ENCODE data around the gene LINC01488.

Gene LINC01488

DNA sequence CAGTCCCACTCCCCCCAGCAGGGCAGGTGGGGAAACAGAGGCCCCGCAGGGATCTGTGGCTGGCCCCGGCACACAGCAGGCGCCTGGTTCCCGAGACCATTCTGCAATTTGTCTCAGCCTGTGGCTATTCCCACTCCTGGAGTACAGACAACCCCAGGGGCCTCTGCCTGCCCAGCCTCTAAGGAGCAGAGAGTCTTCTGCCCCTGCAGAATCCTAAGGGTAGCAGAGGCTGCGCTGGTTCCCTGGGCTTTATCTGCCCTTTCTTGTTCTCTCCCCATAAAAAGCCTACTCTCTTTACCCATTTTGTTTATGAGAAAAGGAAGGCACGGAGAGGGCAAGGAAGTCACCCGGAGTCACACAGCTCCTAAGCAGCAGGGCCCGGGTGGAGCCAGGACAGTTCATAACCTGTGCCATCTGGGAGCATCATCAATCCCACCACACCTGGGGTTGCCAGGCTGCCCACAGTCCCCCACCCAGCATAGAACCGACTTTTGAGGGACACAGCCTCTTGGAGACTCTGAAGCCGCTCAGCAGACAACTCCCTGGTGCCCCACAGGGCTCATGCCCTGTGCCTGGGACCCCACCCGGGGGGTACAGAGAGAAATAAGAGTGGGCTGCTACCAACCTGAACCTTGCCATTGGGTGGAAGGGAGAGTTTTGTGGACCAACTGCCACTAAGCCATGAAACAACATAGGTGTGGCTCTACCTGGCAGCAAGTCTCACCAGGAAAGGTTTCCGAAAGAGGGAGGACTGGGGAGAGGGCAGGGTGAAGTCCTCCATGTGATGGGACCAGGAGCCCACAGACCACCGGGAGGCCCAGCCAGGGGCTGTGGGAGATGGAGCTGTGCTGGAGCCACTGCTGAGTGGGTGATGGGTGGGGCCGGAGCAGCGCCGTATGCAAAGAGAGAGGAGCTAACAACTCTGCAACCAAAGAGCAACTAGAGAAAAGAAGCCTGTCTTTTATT, 17.2 kb upstream of the LINC01488 start:
- no peak for DNase-seq (ENCODE audit: low read depth)

DNA sequence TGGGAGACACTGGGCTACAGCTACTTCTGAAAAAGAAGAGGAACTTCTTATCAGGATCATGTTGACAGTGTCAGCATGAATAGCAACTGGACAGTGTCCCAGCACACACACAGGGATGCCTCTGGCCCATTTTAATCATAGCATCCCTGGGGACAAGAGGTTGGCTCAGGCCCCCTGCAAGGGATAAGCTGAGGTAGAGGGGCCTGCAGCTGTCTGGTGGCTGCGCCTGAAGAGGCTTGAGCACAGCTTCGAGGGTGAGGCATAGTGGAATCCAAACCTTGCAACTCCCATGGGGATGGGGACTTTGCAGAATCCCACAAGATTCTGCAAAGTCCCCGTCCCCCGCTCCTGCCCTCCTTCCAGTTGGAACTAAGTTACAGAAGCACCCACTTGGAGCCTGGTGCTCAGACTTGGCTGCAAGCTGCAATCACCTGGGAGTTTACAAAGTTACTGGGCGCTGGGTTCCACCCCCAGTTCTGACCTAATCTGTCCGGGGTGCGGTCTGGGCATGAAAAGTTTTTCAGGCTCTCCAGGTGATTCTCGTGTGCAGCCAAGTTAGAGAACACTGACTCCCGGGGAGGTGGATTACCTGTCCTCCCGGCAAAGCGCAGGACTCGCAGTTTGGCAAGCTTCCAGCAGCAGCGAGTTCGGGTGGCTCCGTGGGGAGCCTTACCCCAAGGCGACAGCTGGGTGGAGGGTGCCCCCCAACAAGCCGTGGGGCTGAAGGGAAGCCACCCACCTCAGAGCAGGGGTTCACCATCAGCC, 16.0 kb upstream of the LINC01488 start:
- DNase-seq (ENCODE audit: low read depth), result no peak

DNA sequence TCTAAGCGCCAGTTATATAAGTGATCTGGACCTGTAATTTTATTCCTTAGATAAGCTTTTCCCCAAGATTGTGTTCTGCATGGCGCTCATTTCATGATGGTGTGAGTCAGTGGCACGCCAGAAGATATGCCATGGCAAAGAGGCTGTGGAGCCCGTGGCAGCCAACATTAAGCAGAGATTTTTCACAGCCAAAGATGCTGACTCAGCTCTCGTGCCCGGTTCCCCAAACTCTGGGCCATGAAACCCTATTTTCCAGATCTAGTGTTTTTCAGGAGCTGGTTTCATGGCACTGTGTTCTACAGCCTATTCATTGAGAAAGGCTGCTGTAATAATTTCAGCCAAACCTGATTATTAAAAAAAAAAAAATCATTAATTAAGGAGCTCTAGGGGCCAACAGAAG, 15.4 kb upstream of the LINC01488 start:
- no peak for DNase-seq (ENCODE audit: low read depth)

DNA sequence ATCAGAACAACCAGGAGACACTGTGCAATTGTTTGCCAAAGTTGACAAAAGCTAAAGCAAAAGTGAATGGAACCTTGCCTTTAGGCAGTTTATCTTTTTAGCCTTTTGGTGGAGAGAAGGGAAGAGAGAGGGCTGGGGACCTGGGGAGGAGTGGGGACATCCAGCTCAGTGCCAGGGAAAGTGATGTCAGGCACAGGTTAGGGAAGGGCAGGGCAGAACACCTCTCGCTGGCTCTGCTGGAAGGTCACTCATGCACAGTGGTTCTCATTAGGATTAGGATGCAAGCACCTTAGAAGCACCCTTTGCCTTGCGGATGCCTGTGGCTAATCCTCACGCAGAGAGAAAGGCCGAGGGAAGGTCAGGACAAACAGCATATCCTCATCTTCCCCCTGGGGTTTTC, 14.3 kb upstream of the LINC01488 start:
- DNase-seq (ENCODE audit: low read depth), result no peak

DNA sequence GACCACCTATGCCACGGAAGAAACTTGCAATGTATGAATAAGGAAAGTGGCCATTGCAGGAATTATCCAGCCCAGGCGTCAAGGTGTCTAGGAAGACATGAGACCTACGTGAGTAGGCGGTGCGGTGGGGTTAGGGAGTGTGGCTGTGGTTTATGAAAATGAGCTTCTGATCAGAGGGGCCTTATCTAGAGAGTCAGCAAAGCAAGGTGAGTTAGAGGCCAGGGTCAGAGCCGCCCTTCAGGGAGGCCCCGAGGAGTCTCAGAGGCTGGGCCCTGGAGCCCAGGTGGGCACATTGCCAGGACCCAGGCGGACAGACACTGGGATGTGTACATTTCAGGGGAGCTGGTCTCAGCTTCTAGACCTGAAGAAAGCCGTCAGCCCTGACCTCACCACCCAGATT, 13.8 kb upstream of the LINC01488 start:
- DNase-seq (ENCODE audit: low read depth), result no peak

DNA sequence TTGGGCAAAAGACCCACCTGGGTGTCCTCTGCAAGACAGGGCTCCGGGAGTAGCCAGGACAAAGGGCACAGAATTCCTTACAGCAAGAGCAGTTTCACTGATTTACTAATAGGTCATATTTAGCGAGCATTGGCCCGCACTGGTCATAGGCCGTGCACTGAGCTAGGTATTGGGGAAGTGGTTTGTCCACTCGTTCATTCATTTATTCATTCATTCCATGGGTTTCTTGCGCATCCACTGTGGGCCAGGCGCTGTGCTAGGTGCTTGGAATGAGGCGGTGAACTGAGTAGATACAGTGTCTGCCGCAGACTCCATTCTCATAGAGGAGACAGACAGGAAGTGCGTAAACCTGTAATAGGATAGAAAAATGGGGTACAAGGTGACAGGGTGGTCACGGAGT, 13.2 kb upstream of the LINC01488 start:
- DNase-seq (ENCODE audit: low read depth), result no peak

DNA sequence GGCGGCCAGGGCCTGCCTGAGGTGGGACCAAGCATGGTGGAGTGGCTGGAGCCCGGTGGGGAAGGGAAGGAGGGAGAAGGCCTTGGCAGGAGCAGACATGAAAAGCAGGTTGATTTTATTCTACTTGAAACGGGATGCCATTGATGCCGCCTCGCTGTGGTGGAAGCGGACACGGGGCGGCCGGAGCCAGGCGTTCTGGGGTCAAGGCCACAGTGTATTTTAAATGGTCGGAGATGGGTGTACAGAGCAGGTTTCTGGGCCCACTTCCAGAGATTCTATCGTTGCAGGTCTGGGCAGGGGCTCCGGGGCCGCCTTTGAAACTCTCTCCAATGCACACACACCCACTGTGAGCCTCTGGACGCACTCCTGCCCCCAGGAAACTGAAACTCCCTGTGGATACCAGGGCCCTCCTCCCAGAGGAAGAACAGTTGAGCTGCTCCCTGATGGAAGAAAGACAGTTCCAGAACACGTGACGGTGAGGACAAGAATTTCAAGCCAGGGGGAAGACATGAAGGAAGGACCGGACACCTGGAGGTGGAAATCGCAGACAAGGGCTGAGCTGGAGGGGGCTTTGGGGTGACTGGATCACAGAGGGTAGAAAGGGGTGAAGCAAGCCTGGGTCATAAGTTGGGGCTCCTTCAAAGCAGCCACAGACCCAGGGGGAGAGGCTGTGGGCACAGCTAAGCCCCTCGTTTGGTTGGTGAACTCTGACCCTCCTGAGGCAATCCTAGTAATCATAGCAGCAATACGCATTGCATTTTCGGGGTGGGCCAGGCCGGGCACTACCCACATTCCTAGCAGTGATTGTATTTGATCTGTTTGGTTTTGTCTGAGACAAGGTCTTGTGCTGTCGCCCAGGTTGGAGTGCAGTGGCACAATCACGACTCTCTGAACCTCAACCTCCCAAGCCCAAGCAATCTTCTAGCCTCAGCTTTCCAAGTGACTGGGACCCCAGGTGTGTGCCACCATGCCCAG, 12.3 kb upstream of the LINC01488 start:
- DNase-seq (ENCODE audit: low read depth), result no peak

DNA sequence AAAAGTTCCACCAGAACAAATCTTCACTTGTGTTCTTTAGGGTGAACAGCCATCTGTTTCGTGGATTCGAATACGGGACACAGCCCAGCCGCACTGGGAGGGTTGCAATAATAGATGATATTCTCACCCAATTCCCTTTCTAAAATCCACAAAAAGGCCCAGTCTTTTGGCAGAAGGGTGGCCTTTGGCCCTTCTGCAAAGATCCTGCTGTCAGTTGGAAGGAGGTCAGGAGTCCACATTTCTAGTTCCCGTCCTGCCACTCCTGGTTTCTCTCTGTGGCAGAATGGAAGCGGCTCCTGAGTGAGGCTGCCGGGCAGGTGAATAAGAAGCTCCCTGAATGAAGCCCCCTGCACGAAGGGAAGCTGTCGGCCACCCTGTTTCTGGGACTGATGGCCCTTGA, 11.2 kb upstream of the LINC01488 start:
- no peak for DNase-seq (ENCODE audit: low read depth)

DNA sequence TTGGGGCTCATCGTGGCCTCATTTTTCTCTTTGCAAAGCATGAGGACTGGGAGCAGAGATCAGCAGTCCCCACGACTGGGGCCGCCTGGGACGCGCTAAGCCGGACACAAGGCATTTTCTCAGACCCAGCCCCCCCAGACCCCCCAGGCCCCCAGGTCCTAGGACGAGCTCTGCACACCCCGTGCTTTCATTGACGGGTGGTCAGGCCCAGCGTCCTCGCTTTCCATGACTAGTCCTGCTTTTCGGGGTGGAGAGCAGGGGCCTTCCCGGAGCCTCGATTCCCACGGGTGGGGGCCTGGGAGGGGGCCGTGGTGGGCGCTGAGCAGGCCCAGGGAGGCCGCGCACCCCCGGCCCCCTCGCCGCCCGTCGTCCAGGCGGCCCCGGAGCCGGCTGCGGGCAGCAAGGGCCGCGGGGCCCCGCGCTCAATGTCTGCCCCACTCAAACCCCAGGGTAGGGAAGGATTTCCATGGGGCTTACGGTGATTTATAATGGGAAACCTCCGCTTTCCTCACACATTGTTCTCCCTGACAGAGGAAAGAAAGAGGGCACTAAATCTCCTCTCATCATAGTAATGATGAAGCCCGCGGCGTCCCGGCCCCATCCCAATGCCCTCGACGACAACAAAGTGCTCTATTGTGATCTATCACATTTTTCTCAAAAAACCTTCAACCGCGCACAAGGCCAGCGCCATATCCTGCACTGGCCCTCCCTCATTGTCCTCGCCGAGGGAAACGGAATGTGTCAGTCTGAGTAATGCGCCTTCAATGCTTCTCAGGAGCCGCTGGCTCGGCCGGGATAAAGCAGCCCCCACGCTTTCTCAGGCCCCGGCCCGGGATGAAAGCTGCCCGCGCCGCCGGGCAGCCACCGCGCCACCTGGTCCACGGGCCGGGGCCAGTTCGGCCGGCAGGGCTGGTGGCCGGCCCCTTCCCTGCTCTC, 10.4 kb upstream of the LINC01488 start:
- no peak for DNase-seq (ENCODE audit: low read depth)

DNA sequence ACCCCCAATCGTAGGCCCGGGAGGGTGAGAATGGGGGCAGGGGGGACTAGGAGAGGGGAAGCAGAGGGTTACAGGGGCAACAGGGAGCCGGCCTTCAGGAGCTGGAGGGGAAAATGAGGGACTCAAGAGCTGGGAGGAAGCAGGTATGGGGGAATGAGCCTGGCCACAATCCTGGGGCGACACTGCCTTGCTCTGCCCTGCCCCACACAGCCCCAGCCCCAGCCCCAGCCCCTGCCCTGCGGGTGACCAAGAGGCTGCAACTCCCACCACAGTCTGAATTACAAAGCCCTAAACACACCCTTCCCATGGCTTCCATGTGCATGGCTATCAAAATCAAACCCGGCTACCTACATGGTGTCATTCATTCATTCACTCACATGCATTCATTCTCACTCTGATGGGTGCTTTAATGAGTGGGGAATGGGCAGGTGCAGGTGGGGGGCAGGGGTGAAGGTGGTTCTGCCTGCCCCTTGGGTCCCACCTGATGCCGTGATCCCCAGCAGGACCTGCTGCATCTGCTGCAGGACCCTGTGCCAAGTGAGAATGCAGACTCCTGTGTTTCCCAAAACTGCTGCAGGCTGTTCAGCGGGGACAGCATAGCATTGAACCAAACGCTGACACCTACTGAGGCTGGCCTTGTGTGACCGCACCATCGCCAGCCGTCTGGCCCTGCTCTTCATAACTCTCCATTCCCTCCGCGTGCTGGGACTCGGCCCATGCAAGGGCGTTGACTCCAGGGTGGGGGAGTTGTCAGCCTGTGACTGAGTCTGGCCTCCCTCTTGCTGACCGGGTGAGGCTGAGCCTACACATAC, 9.5 kb upstream of the LINC01488 start:
- no peak for DNase-seq (ENCODE audit: low read depth)

DNA sequence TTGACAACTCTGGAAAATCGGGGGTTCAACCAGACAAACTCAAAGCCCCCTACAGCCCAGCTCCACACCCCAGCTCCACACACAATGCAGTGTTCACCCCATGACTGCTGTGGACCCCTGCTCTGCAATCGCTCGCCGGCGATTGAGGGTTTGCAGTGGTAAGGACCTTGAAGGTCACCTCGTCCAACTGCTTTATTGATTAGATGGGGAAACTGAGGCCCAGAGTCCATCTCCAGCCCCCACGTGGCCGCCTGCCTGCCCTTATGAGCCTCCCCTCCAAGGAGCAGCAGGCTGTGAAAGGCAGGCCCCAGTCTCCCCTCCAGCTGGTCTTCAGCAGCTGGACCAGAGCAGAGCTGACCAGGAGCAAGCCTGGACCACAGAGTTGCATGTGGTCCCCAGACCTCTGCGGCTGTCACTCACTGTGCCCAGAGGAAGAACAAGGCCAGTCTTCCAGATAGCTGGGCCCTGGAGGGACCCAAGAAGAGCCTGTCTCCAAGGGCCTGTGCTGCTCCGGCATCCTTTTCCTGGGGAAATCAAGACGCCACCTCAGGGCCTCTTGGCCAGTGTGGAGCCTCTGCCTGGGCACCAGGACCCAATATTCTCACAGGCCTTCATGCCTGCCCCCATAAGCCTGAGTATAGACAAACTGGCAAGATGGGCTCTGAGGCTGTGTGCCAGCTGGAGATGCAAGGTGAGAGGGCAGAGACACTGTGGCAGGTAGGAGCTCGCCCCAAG, 8.8 kb upstream of the LINC01488 start:
- no peak for DNase-seq (ENCODE audit: low read depth)

DNA sequence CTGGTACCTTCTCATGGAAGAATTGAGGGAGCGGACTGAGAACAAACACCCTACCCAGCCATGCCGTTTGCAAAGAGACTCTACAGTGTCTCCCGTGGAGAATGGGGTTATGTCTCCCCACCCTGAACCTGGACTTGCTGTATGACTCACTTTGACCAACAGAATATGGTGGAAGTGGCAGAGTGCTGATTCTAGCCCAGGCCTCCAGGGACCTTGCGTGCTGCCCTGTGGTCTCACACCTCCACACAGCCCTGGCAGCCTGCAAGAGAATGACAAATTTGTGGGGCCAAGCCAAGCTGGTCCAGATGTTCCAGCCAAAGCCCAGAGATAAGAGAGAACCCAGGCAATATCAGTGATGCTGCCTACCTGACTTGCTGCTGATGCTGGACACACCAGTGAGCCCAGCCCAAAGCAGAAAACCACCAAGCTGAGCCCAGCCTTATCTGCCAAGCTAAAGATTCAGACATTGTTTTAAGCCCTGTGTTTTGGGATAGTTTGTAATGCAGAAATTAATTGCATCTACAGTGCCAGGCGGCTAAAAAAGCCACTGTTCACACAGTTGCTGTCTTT, 8.1 kb upstream of the LINC01488 start:
- DNase-seq (ENCODE audit: low read depth), result no peak

DNA sequence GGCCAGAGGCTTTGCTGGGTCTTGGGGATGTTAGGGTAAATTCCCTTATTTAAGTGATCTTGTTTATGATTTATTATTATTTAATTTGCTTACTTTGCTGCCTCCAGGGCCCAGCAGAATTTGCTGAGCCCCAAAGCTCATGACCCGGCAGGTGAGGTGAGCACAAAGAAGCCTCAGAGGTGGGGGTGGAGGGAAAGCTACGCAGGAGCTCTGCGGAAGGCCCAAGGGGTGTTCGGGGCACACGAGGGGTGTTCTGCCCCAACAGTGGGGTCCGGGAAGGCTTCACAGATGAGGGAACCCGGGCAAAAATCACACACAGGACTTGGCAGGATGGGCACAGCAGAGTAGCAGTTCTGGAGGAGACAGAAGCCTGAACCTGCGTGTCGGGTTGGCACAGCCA, 6.7 kb upstream of the LINC01488 start:
- DNase-seq (ENCODE audit: low read depth), result no peak

DNA sequence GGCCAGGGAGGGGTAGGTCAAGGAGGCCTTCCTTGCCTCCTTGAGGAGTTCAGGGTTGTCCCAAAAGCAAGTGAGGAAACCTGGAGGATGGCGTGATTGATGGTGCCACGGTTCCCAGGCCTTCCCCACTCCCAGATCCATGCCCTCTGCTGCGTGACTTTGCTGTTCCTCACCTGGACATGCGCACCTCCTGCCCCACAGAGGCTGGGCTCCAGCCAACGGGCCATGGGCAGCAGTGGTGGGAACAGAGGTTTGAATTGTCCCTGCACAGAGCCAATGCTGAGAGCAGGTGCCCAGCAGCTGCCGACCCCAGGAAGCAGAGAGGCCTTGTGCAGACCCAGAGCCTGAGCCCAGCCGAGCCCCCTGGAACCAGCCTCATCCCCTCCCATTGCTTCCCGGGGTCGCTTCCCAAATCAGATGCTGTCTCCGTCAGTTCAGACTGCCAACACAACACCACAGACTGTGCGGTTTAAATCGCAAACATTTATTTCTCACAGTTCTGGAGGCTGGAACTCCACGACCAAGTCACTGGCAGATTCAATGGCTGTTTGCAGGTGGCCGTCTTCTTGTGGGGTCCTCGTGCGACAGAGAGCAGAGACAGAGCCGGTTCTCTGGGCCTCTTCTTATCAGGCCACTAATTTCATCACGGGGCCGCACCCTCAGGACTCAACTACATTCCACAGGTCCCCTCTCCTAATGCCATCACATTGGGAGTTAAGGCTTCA, 6.2 kb upstream of the LINC01488 start:
- no peak for DNase-seq (ENCODE audit: low read depth)

DNA sequence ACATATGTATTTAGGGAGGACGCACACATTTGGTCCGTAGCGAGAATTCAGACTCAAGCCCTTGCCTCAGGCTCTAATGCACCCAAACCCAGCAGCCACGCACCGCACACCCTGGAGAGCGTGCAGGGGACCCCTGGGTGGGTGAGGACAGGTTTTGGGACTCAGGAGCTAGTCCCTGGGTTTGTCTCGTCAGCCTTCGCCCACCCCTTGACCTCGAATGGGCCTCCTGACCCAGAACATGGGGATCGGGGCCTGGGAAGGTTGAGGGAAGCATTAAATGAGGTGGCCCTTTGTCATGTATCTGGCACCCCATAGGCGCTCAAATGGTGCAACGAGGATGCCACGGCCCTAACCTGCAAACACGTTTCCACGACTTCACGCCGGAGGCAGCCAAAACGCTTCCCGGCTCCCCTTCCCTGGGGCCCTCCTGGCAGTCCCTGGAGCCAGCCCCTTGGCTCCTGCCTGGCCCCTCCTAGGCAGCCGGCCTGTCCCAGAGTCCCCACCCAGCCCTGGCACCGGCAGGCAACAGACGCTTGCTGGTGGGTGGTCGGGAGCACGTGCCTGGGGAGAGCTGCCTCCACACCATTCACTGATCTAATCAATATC, 5.5 kb upstream of the LINC01488 start:
- DNase-seq (ENCODE audit: low read depth), result no peak

DNA sequence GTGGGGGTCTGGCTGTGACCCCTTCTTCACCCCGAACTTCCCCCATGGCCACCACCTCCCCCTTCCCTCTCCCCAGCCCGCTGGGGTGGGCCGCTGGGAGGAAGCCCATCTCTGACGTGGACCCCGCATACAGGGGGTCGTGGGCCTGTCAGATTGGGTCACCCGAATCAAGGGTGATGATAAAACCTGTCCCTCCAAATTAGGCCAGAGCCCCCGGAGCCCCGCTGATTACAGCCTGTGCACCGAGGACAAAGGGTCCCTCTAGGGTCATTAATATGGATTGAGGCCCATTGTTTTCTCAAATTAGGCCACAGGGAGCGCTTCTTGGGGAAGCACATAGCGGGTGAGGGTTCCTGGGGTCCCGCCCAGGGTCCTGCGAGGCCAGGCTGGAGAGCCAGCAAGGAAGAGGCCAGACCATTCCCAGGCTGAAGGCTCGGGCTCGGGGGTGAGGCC, 4.9 kb upstream of the LINC01488 start:
- DNase-seq (ENCODE audit: low read depth), result no peak

DNA sequence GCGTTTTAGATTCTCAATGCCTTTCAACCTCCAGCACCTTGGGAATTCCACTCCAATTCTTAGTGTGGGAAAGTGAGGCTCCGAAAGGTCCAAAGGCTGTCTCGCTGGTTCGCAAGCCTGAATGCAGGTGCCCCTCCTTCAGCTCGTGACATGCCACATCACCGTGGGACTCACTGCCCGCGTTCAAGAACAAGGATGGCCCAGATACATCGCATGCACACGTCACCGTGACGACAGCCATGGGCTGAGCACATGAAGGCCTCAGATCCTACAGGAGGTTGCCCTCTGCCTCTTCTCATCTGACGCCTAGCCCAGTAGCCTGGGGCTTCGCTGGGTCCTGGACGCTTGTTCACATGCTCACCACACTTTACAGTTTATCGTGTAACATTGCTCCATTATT, 4.4 kb upstream of the LINC01488 start:
- DNase-seq (ENCODE audit: low read depth), result no peak

All from activated T-cell treated with anti-CD3 and anti-CD28 coated beads for 48 hours (primary cell).